ENCODE results near the gene CSTF1. TPM values are rescaled to one million over a fixed set of nuclear protein-coding genes. Genes with fewer than 3 reads are reported as not detected.
A peak's percentile ranks its signal among the peaks of the same experiment; 100 is the strongest.

CSTF1 gene
- total RNA-seq = 51.9 and 52.7 TPM in 2 replicates
- long read RNA-seq, full-length matches to known transcripts = 69 of 110 reads
- long read RNA-seq, partial matches to known transcripts = 2 of 110 reads
- long read RNA-seq, other reads (novel, unspliced or antisense) = 39 of 110 reads

DNA sequence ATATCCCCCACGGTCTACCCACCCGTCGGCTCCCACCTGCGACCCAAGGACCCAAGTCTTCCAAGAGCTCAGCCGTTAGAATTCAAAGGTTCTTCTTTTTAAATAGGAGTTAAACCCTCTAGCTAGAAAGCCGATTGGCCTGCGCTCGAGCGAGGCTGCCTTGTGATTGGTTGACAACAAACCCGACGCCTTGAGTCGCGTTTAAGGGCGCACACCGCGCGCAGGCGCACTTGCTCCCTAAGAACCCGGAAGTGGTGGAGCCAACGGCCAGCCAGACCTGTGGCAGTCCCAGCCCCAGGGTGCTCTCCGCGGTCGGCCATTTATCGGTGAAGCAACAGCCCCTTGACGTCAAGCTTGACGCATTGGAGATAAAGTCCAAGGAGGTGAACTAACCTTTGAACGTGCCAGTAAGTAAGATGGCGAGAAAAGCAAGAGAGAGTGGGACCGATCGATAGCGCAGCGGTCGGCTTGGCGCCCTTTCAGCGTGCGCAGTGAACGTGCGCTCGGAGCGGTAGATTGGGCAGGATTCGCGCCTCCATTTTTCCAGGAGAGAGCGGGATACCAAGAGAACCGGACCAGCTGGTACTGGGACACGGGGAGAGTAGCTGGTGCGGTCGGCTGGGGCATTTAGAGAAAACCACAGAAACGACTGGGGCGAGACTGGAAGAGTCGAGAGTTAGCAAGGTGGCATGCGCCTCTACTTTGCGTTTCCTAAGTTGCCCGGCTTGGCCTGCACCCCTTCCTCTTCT, at the start of gene CSTF1, which contains the start of gene AURKA:
TSS of gene CSTF1 (plus strand) at position 514 of the 749 bp plus-strand sequence. CDS start 2,908 bp downstream, outside the sequence.
TSS of gene AURKA (minus strand) at position 84 of the 749 bp plus-strand sequence. CDS start 4,018 bp downstream, outside the sequence.
- Mint-ChIP-seq H3K4me3 (no peak within 1 kb of the TSS), H3K4me1 (peaks cover 33% of the 10 kb centered on the region), H3K27ac (ENCODE audit: unreplicated experiment) (peak within 1 kb of the TSS; percentile 53), H3K9me3 (no peaks in the 10 kb centered on the region), H3K27me3 (ENCODE audit: low read depth) (no peaks in the 10 kb centered on the region), H3K36me3 (ENCODE audit: low read depth) (peaks cover 18% of the 10 kb centered on the region)
- peak; percentile 96 for DNase-seq (ENCODE audit: low read depth, low spot score)
- TF ChIP-seq, protein P1, sequence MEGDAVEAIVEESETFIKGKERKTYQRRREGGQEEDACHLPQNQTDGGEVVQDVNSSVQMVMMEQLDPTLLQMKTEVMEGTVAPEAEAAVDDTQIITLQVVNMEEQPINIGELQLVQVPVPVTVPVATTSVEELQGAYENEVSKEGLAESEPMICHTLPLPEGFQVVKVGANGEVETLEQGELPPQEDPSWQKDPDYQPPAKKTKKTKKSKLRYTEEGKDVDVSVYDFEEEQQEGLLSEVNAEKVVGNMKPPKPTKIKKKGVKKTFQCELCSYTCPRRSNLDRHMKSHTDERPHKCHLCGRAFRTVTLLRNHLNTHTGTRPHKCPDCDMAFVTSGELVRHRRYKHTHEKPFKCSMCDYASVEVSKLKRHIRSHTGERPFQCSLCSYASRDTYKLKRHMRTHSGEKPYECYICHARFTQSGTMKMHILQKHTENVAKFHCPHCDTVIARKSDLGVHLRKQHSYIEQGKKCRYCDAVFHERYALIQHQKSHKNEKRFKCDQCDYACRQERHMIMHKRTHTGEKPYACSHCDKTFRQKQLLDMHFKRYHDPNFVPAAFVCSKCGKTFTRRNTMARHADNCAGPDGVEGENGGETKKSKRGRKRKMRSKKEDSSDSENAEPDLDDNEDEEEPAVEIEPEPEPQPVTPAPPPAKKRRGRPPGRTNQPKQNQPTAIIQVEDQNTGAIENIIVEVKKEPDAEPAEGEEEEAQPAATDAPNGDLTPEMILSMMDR (conservative IDR thresholded peaks at IDR 0.05) = no peak

DNA sequence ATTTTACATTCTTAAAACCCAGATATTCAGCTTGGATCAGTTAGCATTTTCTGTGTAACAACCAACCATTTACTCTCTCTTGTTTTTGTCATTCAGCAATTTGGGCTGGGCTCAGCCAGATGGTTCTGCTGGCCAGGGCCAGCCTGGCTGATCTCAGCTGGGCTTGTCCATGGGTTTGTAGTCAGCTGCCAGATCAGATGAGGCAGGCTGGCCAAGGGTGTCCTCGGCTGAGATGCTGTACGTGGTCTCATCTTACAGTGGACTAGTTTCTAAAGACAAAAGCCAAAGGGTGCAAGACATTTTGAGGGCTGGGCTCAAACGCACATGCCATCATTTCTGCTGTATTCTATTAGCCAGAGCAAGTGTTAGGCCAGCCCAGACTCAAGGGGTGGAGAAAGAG, 49.7 kb upstream of the CSTF1 start:
- Mint-ChIP-seq H3K36me3 (ENCODE audit: low read depth) (no peaks in the 10 kb centered on the region), H3K27me3 (ENCODE audit: low read depth) (peaks cover 81% of the 10 kb centered on the region), H3K9me3 (no peaks in the 10 kb centered on the region), H3K4me3 (no peak overlapping the region), H3K27ac (ENCODE audit: unreplicated experiment) (no peak overlapping the region), H3K4me1 (peaks cover 14% of the 10 kb centered on the region)
- no peak for DNase-seq (ENCODE audit: low read depth, low spot score)
- TF ChIP-seq, protein P1 (conservative IDR thresholded peaks at IDR 0.05) = no peak

DNA sequence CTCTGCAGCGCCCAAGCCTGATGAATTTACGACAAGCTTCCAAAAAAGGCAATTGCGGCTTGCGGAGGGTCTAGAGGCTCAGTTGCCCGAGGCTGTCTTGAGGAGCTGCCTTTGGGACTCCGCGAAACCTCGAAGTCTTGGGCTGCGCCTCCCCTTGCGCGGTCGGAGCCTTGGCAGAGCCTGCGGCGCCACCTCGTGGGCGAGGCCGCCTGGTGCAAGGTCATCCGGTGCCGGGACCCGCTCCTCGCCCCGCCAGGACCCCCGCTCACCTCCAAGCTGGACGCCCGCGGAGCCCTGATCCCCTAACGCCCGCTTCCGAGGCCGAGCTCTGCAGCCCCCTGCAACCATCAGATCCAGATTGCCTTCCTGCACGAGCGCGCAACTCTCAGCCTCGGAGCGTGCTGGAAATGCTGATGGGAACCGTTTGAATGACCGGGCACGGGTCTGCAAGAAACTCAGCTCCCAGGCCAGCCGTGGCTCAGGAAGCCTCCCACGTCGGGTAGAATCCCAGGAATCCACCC, 48.5 kb upstream of the CSTF1 start:
- TF ChIP-seq, protein P1 (conservative IDR thresholded peaks at IDR 0.05) = peak; percentile 90
- Mint-ChIP-seq H3K4me1 (peaks cover 26% of the 10 kb centered on the region), H3K9me3 (no peaks in the 10 kb centered on the region), H3K27ac (ENCODE audit: unreplicated experiment) (no peak overlapping the region), H3K36me3 (ENCODE audit: low read depth) (no peaks in the 10 kb centered on the region), H3K27me3 (ENCODE audit: low read depth) (peaks cover 74% of the 10 kb centered on the region), H3K4me3 (peak overlapping the region; percentile 33)
- DNase-seq (ENCODE audit: low read depth, low spot score) = peak; percentile 79

DNA sequence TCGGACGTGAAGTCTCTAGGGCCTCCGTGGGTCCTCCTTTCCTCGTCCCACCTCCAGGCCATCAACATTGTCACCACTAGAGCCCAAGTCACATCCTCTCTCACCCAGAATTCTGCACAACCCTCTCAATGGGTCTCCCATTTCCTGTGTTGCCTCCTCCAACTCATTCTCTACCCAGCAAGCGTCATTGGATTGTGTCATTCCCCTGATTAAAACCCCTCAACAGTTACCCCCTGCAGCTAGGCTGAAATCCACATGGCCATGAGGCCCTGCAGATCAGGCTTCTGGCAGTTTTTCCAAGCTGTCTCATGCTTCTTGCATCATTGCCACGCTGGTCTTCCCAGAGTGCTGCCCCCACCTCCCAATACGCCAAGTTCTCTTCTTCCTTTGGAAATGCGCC, 46.5 kb upstream of the CSTF1 start:
- TF ChIP-seq, protein P1 (conservative IDR thresholded peaks at IDR 0.05) = no peak
- H3K4me3 Mint-ChIP-seq = no peak overlapping the region
- H3K4me1 Mint-ChIP-seq = peaks cover 26% of the 10 kb centered on the region
- H3K27me3 Mint-ChIP-seq (ENCODE audit: low read depth) = peaks cover 54% of the 10 kb centered on the region
- H3K27ac Mint-ChIP-seq (ENCODE audit: unreplicated experiment) = no peak overlapping the region
- no peaks in the 10 kb centered on the region for H3K9me3 Mint-ChIP-seq
- no peaks in the 10 kb centered on the region for H3K36me3 Mint-ChIP-seq (ENCODE audit: low read depth)
- DNase-seq (ENCODE audit: low read depth, low spot score) = no peak

DNA sequence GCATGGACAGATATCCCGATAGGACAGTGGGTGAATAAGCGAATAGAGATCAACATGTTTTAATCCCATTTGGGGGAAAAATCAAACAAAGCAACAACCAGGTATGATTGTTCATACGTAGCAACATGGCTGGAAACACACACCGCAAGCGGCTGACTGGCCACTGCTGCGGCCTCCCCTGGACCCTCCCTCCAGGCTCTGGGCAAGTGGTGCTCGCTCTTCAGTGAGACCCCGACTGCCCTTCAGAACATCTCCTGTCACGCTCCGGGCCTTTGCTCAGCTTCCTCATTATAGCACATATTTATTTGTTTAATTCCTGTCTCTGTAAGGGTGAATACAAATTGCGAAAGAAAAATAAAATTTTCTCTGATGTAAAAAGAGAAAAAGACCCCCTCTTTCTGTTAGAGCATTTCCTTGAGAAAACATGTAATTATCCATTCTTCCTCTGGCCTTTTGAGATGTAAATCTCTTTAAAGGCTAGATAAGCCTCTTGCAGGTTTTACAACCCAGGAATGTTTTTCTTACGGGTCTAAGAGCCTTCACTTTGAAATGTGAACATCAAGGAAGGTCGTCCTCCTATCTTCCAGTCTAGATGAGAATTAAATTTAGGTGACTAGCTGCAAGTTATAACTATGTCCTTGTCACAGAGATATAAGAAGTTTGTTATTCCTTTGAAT, 44.7 kb upstream of the CSTF1 start:
- DNase-seq (ENCODE audit: low read depth, low spot score) = no peak
- H3K4me1 Mint-ChIP-seq = peaks cover 26% of the 10 kb centered on the region
- H3K9me3 Mint-ChIP-seq = no peaks in the 10 kb centered on the region
- no peaks in the 10 kb centered on the region for H3K36me3 Mint-ChIP-seq (ENCODE audit: low read depth)
- H3K27ac Mint-ChIP-seq (ENCODE audit: unreplicated experiment) = no peak overlapping the region
- peaks cover 36% of the 10 kb centered on the region for H3K27me3 Mint-ChIP-seq (ENCODE audit: low read depth)
- TF ChIP-seq, protein P1 (conservative IDR thresholded peaks at IDR 0.05) = no peak
- H3K4me3 Mint-ChIP-seq = peak overlapping the region; percentile 17

All from neural crest cell (in vitro differentiated cells).